K562 (cell line): ENCODE data around the gene ANKS1B. TPM values are rescaled to one million over a fixed set of nuclear protein-coding genes. Genes with fewer than 3 reads are reported as not detected.

Experiments
- ATAC-seq: fragments of 200-7000 bp; cut with Tn5 transposase; 3 replicates; pipeline ENCODE4 v1.9.1; 2020; ENCODE audit warnings: moderate library complexity
- BruUV-seq: library from RNA; stranded (reverse); fragments of 400-500 nt; replicated peaks from 2 replicates; lab custom pipeline; 2021; lab: Mats Ljungman, UMichigan
- CTCF ChIA-PET: fragments of 300-600 bp; formaldehyde crosslinking; extraction: SDS; loops from one replicate; lab custom pipeline; 2021; ENCODE audit warnings: low intra/inter-chr PET ratio; lab: Yijun Ruan, JAX
- POLR2A ChIA-PET: fragments of 300-600, 350-650 bp; sonication (Branson Sonifier 250); formaldehyde crosslinking; extraction: SDS; loops from one replicate; lab custom pipeline; 2021; ENCODE audit warnings: antibody characterized with exemption, inconsistent platforms; lab: Yijun Ruan, JAX
- DNase-seq, 4 experiments: peaks; one replicate each; pipeline versions ENCODE4 v3.0.0 to v3.0.0-alpha.2; 2011 to 2018; ENCODE audit warnings: low spot score in 3 of 4, mixed read lengths in 3 of 4; ENCODE audit errors: extremely low read depth in 1 of 4
- FAIRE-seq: peaks from 2 replicates; lab custom pipeline; 2011; peaks lifted over from hg19 to GRCh38; lab: Jason Lieb, UNC
- H2AFZ ChIP-seq: 2 replicates; pipeline ENCODE4 v1.6.0; 2011; ENCODE audit warnings: low read depth, low read length, control low read depth, inconsistent platforms
- H3K27ac ChIP-seq: fragments of 200-600 bp; 3 replicates; pipeline ENCODE4 v1.8.0; 2011; ENCODE audit warnings: low read depth, mild to moderate bottlenecking, control low read depth, inconsistent platforms, low read length, moderate library complexity, mixed read lengths; ENCODE audit errors: extremely low read depth
- H3K27me3 ChIP-seq, 2 experiments: fragments of 300-600 bp in 1 of 2; 2 replicates in 1 of 2; 3 replicates in 1 of 2; pipeline versions ENCODE4 v1.6.0 to v1.8.0; 2011; ENCODE audit warnings: inconsistent platforms in 2 of 2, low read length in 2 of 2, mild to moderate bottlenecking in 1 of 2, mixed read lengths in 1 of 2, moderate library complexity in 1 of 2; ENCODE audit not compliant: control insufficient read depth in 2 of 2, insufficient read depth in 2 of 2
- H3K36me3 ChIP-seq: fragments of 300-600 bp; 3 replicates; pipeline ENCODE4 v1.8.0; 2011; ENCODE audit warnings: mild to moderate bottlenecking, low read length, inconsistent platforms; ENCODE audit not compliant: control insufficient read depth, insufficient read depth
- H3K4me1 ChIP-seq, 2 experiments: fragments of 200-600 bp in 1 of 2; replicated peaks in 1 of 2; 2 replicates in 1 of 2; 3 replicates in 1 of 2; pipeline versions ENCODE4 v1.5.1 to v1.8.0; 2011; ENCODE audit warnings: inconsistent platforms in 2 of 2, low read length in 2 of 2, mild to moderate bottlenecking in 1 of 2, mixed read lengths in 1 of 2, moderate library complexity in 1 of 2; ENCODE audit not compliant: control insufficient read depth in 2 of 2, insufficient read depth in 2 of 2
- H3K4me2 ChIP-seq: 2 replicates; pipeline ENCODE4 v1.6.1; 2011; ENCODE audit warnings: low read length, control low read depth, inconsistent platforms, mixed read lengths; ENCODE audit not compliant: insufficient read depth
- H3K4me3 ChIP-seq: fragments of 200-600 bp; sonication (generic), shearing (Covaris generic); 2 replicates; pipeline ENCODE4 v1.5.1; 2016; ENCODE audit warnings: control low read depth, inconsistent platforms
- H3K79me2 ChIP-seq: fragments of 200-600 bp; 3 replicates; pipeline ENCODE4 v1.8.0; 2011; ENCODE audit warnings: low read length, inconsistent platforms; ENCODE audit not compliant: control insufficient read depth, insufficient read depth
- H3K9ac ChIP-seq, 2 experiments: 2 replicates each; pipeline versions ENCODE4 v1.6.0 to v1.6.1; 2011; ENCODE audit warnings: low read depth in 2 of 2, low read length in 2 of 2, control low read depth in 1 of 2, inconsistent platforms in 1 of 2, mild to moderate bottlenecking in 1 of 2, mixed read lengths in 1 of 2; ENCODE audit not compliant: insufficient read depth in 1 of 2
- H3K9me1 ChIP-seq: one replicate; pipeline ENCODE4 v1.6.0; 2011; ENCODE audit warnings: inconsistent platforms, mild to moderate bottlenecking, low read length, moderate library complexity; ENCODE audit not compliant: control insufficient read depth, insufficient read depth
- H3K9me3 ChIP-seq: replicated peaks from 2 replicates; pipeline ENCODE4 v1.5.1; 2011; ENCODE audit warnings: low read depth, low read length, inconsistent platforms; ENCODE audit not compliant: control insufficient read depth, insufficient read depth
- H4K20me1 ChIP-seq: replicated peaks from 2 replicates; pipeline ENCODE4 v1.6.1; 2011; ENCODE audit warnings: low read length, inconsistent platforms, mixed read lengths; ENCODE audit not compliant: control insufficient read depth, insufficient read depth
- ATF1 ChIP-seq, 2 experiments: fragments of 450-650 bp in 1 of 2; IDR thresholded peaks; 2 replicates each; pipeline ENCODE4 v1.6.1; 2016; ENCODE audit warnings: missing compliant biosample characterization in 1 of 2, missing genetic modification characterization in 1 of 2
- CREM ChIP-seq: IDR thresholded peaks from 2 replicates; pipeline ENCODE4 v1.6.1; 2014; ENCODE audit warnings: antibody characterized with exemption, low read depth
- EP400 ChIP-seq: fragments of 450-650 bp; IDR thresholded peaks from 2 replicates; pipeline ENCODE4 v1.6.1; 2017; ENCODE audit warnings: antibody characterized with exemption, mild to moderate bottlenecking, moderate library complexity
- HDAC2 ChIP-seq: fragments of 450-650 bp; IDR thresholded peaks from 2 replicates; pipeline ENCODE4 v1.6.1; 2016; ENCODE audit warnings: mild to moderate bottlenecking
- KDM2B ChIP-seq: fragments of 250-450 bp; sonication (Bioruptor Pico); IDR thresholded peaks from 2 replicates; pipeline ENCODE4 v1.8.0; 2021; ENCODE audit warnings: mild to moderate bottlenecking, moderate library complexity
- NR2C2 ChIP-seq, 2 experiments: fragments of 200-800 bp in 1 of 2; sonication (Bioruptor generic) in 1 of 2; sonication (generic) in 1 of 2; formaldehyde crosslinking in 1 of 2; IDR thresholded peaks; 2 replicates each; pipeline versions ENCODE4 v1.6.1 to v1.8.0; 2016 to 2022; ENCODE audit warnings: mild to moderate bottlenecking in 1 of 2, missing compliant biosample characterization in 1 of 2, missing genetic modification characterization in 1 of 2, missing genetic modification reagents in 1 of 2
- PHB ChIP-seq: fragments of 250-450 bp; sonication (Bioruptor Pico); IDR thresholded peaks from 2 replicates; pipeline ENCODE4 v1.5.0; 2021
- RNF2 ChIP-seq: sonication (generic); IDR thresholded peaks from 2 replicates; pipeline ENCODE4 v1.6.1; 2016
- SMARCA4 ChIP-seq: fragments of 450-650 bp; IDR thresholded peaks from 2 replicates; pipeline ENCODE4 v1.6.1; 2016
- SMC3 ChIP-seq: conservative IDR thresholded peaks from 2 replicates; pipeline ENCODE4 v1.6.1; 2011; ENCODE audit warnings: low read depth, low read length, improper control_type of control experiment; ENCODE audit not compliant: insufficient read depth
- TAF7 ChIP-seq: fragments of 450-650 bp; IDR thresholded peaks from 2 replicates; pipeline ENCODE4 v1.6.1; 2016; ENCODE audit warnings: missing genetic modification characterization, missing compliant biosample characterization
- TAF9B ChIP-seq: fragments of 450-650 bp; IDR thresholded peaks from 2 replicates; pipeline ENCODE4 v1.6.1; 2018; ENCODE audit warnings: mild to moderate bottlenecking; ENCODE audit not compliant: partially characterized antibody
- ZNF217 ChIP-seq: sonication (generic); formaldehyde crosslinking; IDR thresholded peaks from 2 replicates; pipeline ENCODE4 v1.8.0; 2022; ENCODE audit warnings: mild to moderate bottlenecking, missing genetic modification reagents
- ZNF316 ChIP-seq: fragments of 450-650 bp; IDR thresholded peaks from 2 replicates; pipeline ENCODE4 v1.6.1; 2016
- ZNF444 ChIP-seq: fragments of 250-450 bp; sonication (Bioruptor Pico); IDR thresholded peaks from 2 replicates; pipeline ENCODE4 v1.4.0; 2020; ENCODE audit warnings: mild to moderate bottlenecking, moderate library complexity
- ZNF75A ChIP-seq: fragments of 450-650 bp; formaldehyde crosslinking; IDR thresholded peaks from 2 replicates; pipeline ENCODE4 v1.4.0; 2020; ENCODE audit warnings: mild to moderate bottlenecking
- ZNF780A ChIP-seq: fragments of 250-450 bp; sonication (Bioruptor Pico); IDR thresholded peaks from 2 replicates; pipeline ENCODE4 v1.5.0; 2021; ENCODE audit warnings: mild to moderate bottlenecking
- ZSCAN32 ChIP-seq: fragments of 450-650 bp; formaldehyde crosslinking; IDR thresholded peaks from 2 replicates; pipeline ENCODE4 v1.4.0; 2020; ENCODE audit warnings: mild to moderate bottlenecking, moderate library complexity
- ZZZ3 ChIP-seq: fragments of 450-650 bp; IDR thresholded peaks from 2 replicates; pipeline ENCODE4 v1.6.1; 2016; ENCODE audit warnings: antibody characterized with exemption, mild to moderate bottlenecking, moderate library complexity
- WGBS: fragments of 100-300 bp; shearing (Covaris generic); methylation state at CpG from one replicate; pipeline ENCODE4 v1.1.6; 2016; ENCODE audit warnings: low coverage, mixed read lengths; ENCODE audit not compliant: insufficient coverage; ENCODE audit errors: missing lambda C conversion rate; 5-methylcytosine and 5-hydroxymethylcytosine counted together
- in situ Hi-C: fragments of 300-500 bp; cut with MboI; formaldehyde crosslinking; loops from 4 replicates; pipeline ENCODE4 v1.15.0; 2018; ENCODE audit warnings: inconsistent platforms, mixed read lengths
- intact Hi-C: fragments of 100-400 bp; cut with micrococcal nuclease; formaldehyde crosslinking; loops from 2 replicates; pipeline ENCODE4 v1.14.2; 2022
- polyA plus RNA-seq, 8 experiments: library from polyadenylated mRNA; depleted of rRNA in 4 of 8; stranded (reverse) in 5 of 8; unstranded in 3 of 8; fragments of >200 nt; fragmentation: Nextera tagmentation in 2 of 8; fragmentation: Illumina TruSeq in 1 of 8; extraction: Ambion mirVana in 2 of 8; extraction: Trizol in 1 of 8; gene quantifications; 2 replicates each; pipeline versions ENCODE4 v1.2.1 to v1.2.3, GENCODE V29; 2011 to 2014; ENCODE audit warnings: inconsistent platforms in 1 of 8, missing spikeins in 1 of 8
- total RNA-seq, 7 experiments: library from RNA; depleted of rRNA in 6 of 7; stranded (reverse); fragments of >200 nt in 6 of 7; fragmentation: Illumina TruSeq in 2 of 7; extraction: Trizol in 2 of 7; gene quantifications; 2 replicates each; pipeline versions ENCODE4 v1.2.1 to v1.2.3, GENCODE V29; 2011 to 2021; ENCODE audit warnings: low replicate concordance in 1 of 7

ANKS1B gene
- total and polyA plus RNA-seq, 9 of the 15 experiments (the other 6 are each of a cell fraction or from before 2014, with no cell fraction given), result 0.04 to 0.47 (median 0.28) TPM; not detected in 4

- FAIRE-seq, result no peak
- TF ChIP-seq HDAC2 (no peak), SMARCA4 (no peak), TAF7 (tag) (no peak), ZNF217 (no peak), ZNF444 (CRISPR knock-in tag) (no peak), ATF1 (CRISPR knock-in tag; IDR thresholded peaks at IDR 0.05) (no peak), ATF1 (tag; IDR thresholded peaks at IDR 0.05) (no peak), NR2C2 (CRISPR knock-in tag; IDR thresholded peaks at IDR 0.05) (no peak), NR2C2 (tag; IDR thresholded peaks at IDR 0.05) (no peak), ZNF316 (no peak), ZZZ3 (no peak), ZSCAN32 (CRISPR knock-in tag) (no peak), SMC3 (no peak), ZNF780A (no peak), EP400 (no peak), PHB (CRISPR knock-in tag) (no peak), CREM (no peak), TAF9B (no peak), RNF2 (no peak), KDM2B (CRISPR knock-in tag) (no peak), ZNF75A (CRISPR knock-in tag) (no peak)
- TF ChIP-seq, all 486 proteins: peak for 0
- intact Hi-C loops, result no loop called here
Observed at GRCh38 chr12:99711246-99711645, 273.5 kb downstream of the ANKS1B start.

More at GRCh38 chr12:99711246-99711645, 273.5 kb downstream of the ANKS1B start:
- no peaks in the 10 kb centered on the region for H3K4me1 ChIP-seq
- no peaks in the 10 kb centered on the region for H3K27me3 ChIP-seq
- no peak for ATAC-seq
- DNase-seq, result no peak
- H4K20me1 ChIP-seq, result no peaks in the 10 kb centered on the region
- H3K9ac ChIP-seq, result no peak overlapping the region
- no peaks in the 10 kb centered on the region for H3K79me2 ChIP-seq
- H3K9me3 ChIP-seq, result no peaks in the 10 kb centered on the region
- no peaks in the 10 kb centered on the region for H3K9me1 ChIP-seq
- ChIA-PET CTCF (no interaction called here), POLR2A (no interaction called here)
- H3K27ac ChIP-seq, result no peak overlapping the region
- no peak overlapping the region for H3K4me2 ChIP-seq
- no TSS peak for BruUV-seq
- H2AFZ ChIP-seq, result no peak overlapping the region
- in situ Hi-C loops, result no loop called here
- WGBS, result 0% methylated on average over 1 of the region's 1 CpG
- H3K36me3 ChIP-seq, result no peaks in the 10 kb centered on the region
- H3K4me3 ChIP-seq, result no peak overlapping the region
